Neural progenitor cell (in vitro differentiated cells): ENCODE data around the gene ACSS3. TPM values are rescaled to one million over a fixed set of nuclear protein-coding genes. Genes with fewer than 3 reads are reported as not detected.

Source experiments
- DNase-seq: peaks from one replicate; pipeline ENCODE4 v3.0.0-alpha.2; 2016; ENCODE audit warnings: low spot score
- H2AFZ ChIP-seq: fragments of 200-600 bp; sonication (generic); replicated peaks from 2 replicates; pipeline ENCODE4 v1.6.1; 2016; ENCODE audit warnings: antibody characterized with exemption
- H3F3A ChIP-seq: fragments of 200-600 bp; sonication (generic); 2 replicates; pipeline ENCODE4 v1.6.1; 2016; ENCODE audit warnings: antibody characterized with exemption, low read depth
- H3K27ac ChIP-seq: fragments of 200-600 bp; sonication (generic); 2 replicates; pipeline ENCODE4 v1.5.1; 2016; ENCODE audit warnings: mild to moderate bottlenecking
- H3K27me3 ChIP-seq: fragments of 200-600 bp; sonication (generic); 2 replicates; pipeline ENCODE4 v1.6.1; 2016; ENCODE audit warnings: mild to moderate bottlenecking, moderate library complexity
- H3K36me3 ChIP-seq: fragments of 200-600 bp; sonication (generic); 2 replicates; pipeline ENCODE4 v1.5.1; 2016
- H3K4me1 ChIP-seq: fragments of 200-600 bp; sonication (generic); 2 replicates; pipeline ENCODE4 v1.6.1; 2016; ENCODE audit warnings: mixed run types
- H3K4me2 ChIP-seq: fragments of 200-600 bp; sonication (generic); 2 replicates; pipeline ENCODE4 v1.6.1; 2016
- H3K4me3 ChIP-seq: fragments of 200-600 bp; sonication (generic); 2 replicates; pipeline ENCODE4 v1.5.1; 2016
- H3K79me2 ChIP-seq: fragments of 200-600 bp; sonication (generic); 2 replicates; pipeline ENCODE4 v1.6.1; 2016; ENCODE audit warnings: low read depth
- H3K9ac ChIP-seq: fragments of 200-600 bp; sonication (generic); 2 replicates; pipeline ENCODE4 v1.6.1; 2016
- H3K9me3 ChIP-seq: fragments of 200-600 bp; sonication (generic); 2 replicates; pipeline ENCODE4 v1.5.1; 2016; ENCODE audit warnings: low read depth
- H4K20me1 ChIP-seq: fragments of 200-600 bp; sonication (generic); 2 replicates; pipeline ENCODE4 v1.6.1; 2016; ENCODE audit warnings: low read depth
- H3K27ac Mint-ChIP-seq: 3 replicates; pipeline ENCODE4 v1.8.0; 2021; ENCODE audit warnings: mixed read lengths
- H3K27me3 Mint-ChIP-seq: 2 replicates; pipeline ENCODE4 v1.8.0; 2022; ENCODE audit warnings: low read depth, mild to moderate bottlenecking, inconsistent platforms, moderate library complexity, mixed read lengths; ENCODE audit not compliant: insufficient read depth
- H3K36me3 Mint-ChIP-seq: 3 replicates; pipeline ENCODE4 v1.8.0; 2021; ENCODE audit warnings: mixed read lengths
- H3K4me1 Mint-ChIP-seq: 3 replicates; pipeline ENCODE4 v1.8.0; 2021; ENCODE audit warnings: mixed read lengths
- H3K4me3 Mint-ChIP-seq: 3 replicates; pipeline ENCODE4 v1.8.0; 2021; ENCODE audit warnings: mild to moderate bottlenecking, moderate library complexity, mixed read lengths
- H3K9me3 Mint-ChIP-seq: 3 replicates; pipeline ENCODE4 v1.8.0; 2020; ENCODE audit warnings: mixed read lengths
- CTCF ChIP-seq: fragments of 200-600 bp; sonication (generic); IDR thresholded peaks from 2 replicates; pipeline ENCODE4 v1.5.1; 2017; ENCODE audit warnings: antibody characterized with exemption, mild to moderate bottlenecking
- EZH2 ChIP-seq: fragments of 200-600 bp; sonication (generic); IDR thresholded peaks from 2 replicates; pipeline ENCODE4 v1.6.1; 2017; ENCODE audit warnings: antibody characterized with exemption, mild to moderate bottlenecking, moderate library complexity
- EZH2phosphoT487 ChIP-seq: fragments of 200-600 bp; sonication (generic); IDR thresholded peaks from 2 replicates; pipeline ENCODE4 v1.6.1; 2017; ENCODE audit warnings: antibody characterized with exemption
- total RNA-seq: library from RNA; depleted of rRNA; stranded (reverse); fragments of >200 nt; gene quantifications from 2 replicates; pipeline ENCODE4 v1.2.3, GENCODE V29; 2015; ENCODE audit warnings: low replicate concordance

Gene ACSS3
- total RNA-seq, 1 donor from 2014 or later = 26.5 TPM

GRCh38 chr12:81263072-81263471 is 185.2 kb downstream of the ACSS3 start:
- H3K9ac ChIP-seq = no peak overlapping the region
- H4K20me1 ChIP-seq = no peaks in the 10 kb centered on the region
- no peaks in the 10 kb centered on the region for H3K9me3 ChIP-seq
- no peak for DNase-seq
- no peaks in the 10 kb centered on the region for H3F3A ChIP-seq
- TF ChIP-seq EZH2phosphoT487 = no peak
- TF ChIP-seq CTCF = no peak
- no peak for TF ChIP-seq EZH2
- no peak overlapping the region for H3K27ac Mint-ChIP-seq
- no peaks in the 10 kb centered on the region for H3K79me2 ChIP-seq
- no peaks in the 10 kb centered on the region for H3K4me1 Mint-ChIP-seq
- no peaks in the 10 kb centered on the region for H3K36me3 ChIP-seq
- H3K4me1 ChIP-seq = no peaks in the 10 kb centered on the region
- H3K27me3 ChIP-seq = no peaks in the 10 kb centered on the region
- H3K27me3 Mint-ChIP-seq = no peaks in the 10 kb centered on the region
- H3K4me2 ChIP-seq = no peak overlapping the region
- H3K9me3 Mint-ChIP-seq = no peaks in the 10 kb centered on the region
- H3K4me3 ChIP-seq = no peak overlapping the region
- no peak overlapping the region for H3K4me3 Mint-ChIP-seq
- H3K27ac ChIP-seq = no peak overlapping the region
- no peaks in the 10 kb centered on the region for H3K36me3 Mint-ChIP-seq
- H2AFZ ChIP-seq = no peak overlapping the region

GRCh38 chr12:81270385-81270784 is 192.5 kb downstream of the ACSS3 start:
- H3K79me2 ChIP-seq = no peaks in the 10 kb centered on the region
- H3K36me3 ChIP-seq = no peaks in the 10 kb centered on the region
- H3K9ac ChIP-seq = no peak overlapping the region
- Mint-ChIP-seq H3K27me3 (no peaks in the 10 kb centered on the region), H3K27ac (no peak overlapping the region), H3K9me3 (no peaks in the 10 kb centered on the region), H3K36me3 (no peaks in the 10 kb centered on the region), H3K4me3 (no peak overlapping the region), H3K4me1 (no peaks in the 10 kb centered on the region)
- no peak overlapping the region for H2AFZ ChIP-seq
- H3K4me3 ChIP-seq = no peak overlapping the region
- H3K27ac ChIP-seq = no peak overlapping the region
- H3K27me3 ChIP-seq = no peaks in the 10 kb centered on the region
- H4K20me1 ChIP-seq = no peaks in the 10 kb centered on the region
- TF ChIP-seq CTCF (no peak), EZH2 (no peak), EZH2phosphoT487 (no peak)
- no peak for DNase-seq
- no peaks in the 10 kb centered on the region for H3F3A ChIP-seq
- no peak overlapping the region for H3K4me2 ChIP-seq
- H3K4me1 ChIP-seq = no peaks in the 10 kb centered on the region
- no peaks in the 10 kb centered on the region for H3K9me3 ChIP-seq

- H3K4me3 ChIP-seq = no peak overlapping the region
- no peaks in the 10 kb centered on the region for H3K4me1 Mint-ChIP-seq
- no peaks in the 10 kb centered on the region for H3K27me3 ChIP-seq
- TF ChIP-seq EZH2phosphoT487 (no peak), EZH2 (no peak), CTCF (no peak)
- H3K36me3 Mint-ChIP-seq = no peaks in the 10 kb centered on the region
- H3K79me2 ChIP-seq = no peaks in the 10 kb centered on the region
- H3K9ac ChIP-seq = no peak overlapping the region
- H3K4me1 ChIP-seq = no peaks in the 10 kb centered on the region
- H3K4me2 ChIP-seq = no peak overlapping the region
- H3K9me3 Mint-ChIP-seq = no peaks in the 10 kb centered on the region
- no peaks in the 10 kb centered on the region for H3K27me3 Mint-ChIP-seq
- H3K9me3 ChIP-seq = no peaks in the 10 kb centered on the region
- H3K27ac Mint-ChIP-seq = no peak overlapping the region
- no peak overlapping the region for H3K27ac ChIP-seq
- no peak for DNase-seq
- no peaks in the 10 kb centered on the region for H3F3A ChIP-seq
- no peak overlapping the region for H3K4me3 Mint-ChIP-seq
- H2AFZ ChIP-seq = no peak overlapping the region
- H4K20me1 ChIP-seq = no peaks in the 10 kb centered on the region
- no peaks in the 10 kb centered on the region for H3K36me3 ChIP-seq
These were observed 197.0 kb downstream of the ACSS3 start for GRCh38 chr12:81274637-81275529.
